Activated CD4-positive, alpha-beta T cell treated with anti-CD3 and anti-CD28 coated beads, Interleukin-2, amount 50 U/mL, for 48 hours (primary cell): ENCODE measurements around the gene UPF2.
"Not testable (repeated sequence)": the region's sequence is repeated elsewhere in the genome, so short reads cannot be mapped to it uniquely, and the experiment has no call there.

ENCODE experiments used
- DNase-seq, 2 experiments: peaks; one replicate each; pipeline ENCODE4 v3.0.0-alpha.2; 2020

Gene UPF2

DNA sequence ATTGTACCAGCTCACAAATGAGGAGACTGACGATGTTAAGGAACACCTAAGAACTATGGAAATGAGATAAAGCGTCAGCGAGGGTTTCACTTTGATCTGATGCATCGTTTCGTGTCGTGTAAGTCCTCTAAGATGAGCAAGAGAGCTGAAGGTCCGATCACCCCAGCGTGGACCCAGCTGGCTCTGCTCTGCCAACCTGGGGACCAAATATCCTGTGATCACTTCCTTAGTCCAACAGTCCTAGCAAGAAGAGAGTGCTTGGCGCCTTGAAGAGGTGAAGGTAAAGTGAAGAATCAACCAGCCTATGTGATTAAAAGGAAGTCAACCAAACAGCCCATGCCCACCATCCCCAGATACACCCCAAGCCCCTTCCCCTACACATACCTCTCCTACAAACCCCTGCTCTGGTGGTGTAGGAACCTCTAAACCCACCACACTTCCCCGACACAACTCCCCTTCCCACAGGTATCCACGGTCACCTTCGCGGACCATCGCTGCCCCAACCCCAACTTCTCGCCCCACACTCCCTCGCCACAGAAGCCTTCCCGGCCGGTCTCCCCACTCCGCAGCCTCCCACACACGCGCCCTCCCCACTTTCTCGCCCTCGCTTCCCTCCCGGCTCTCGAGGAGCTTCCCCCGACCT, 722 bp downstream of the UPF2 start:
- DNase-seq = peak; percentile 53 to 55

DNA sequence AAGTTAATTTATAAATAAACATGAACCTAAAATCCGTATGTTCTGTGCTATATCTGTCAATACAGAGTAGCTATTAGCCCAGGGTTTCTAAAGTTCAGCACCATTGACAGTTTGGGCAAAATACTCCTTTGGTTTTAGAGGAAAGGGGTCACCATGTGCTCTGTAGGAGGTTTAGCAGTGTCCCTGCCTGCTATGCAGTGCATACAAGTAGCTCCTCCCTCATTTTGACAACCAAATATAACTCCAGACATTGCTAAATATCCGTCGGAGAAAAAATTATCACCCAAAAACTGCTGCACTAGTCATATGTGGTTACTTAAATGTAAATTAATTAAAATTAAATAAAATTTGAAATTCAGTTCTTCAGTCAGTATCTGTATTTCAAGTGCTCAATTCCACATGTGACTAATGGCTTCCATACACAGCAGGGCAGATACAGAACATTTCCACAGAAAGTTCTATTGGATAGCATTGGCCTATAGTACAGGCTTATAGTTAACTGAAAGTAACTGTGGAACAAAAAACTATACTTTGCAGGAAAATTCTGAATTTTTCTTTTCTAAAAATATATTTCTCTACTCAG, 6.4 kb downstream of the UPF2 start:
- DNase-seq = no peak

DNA sequence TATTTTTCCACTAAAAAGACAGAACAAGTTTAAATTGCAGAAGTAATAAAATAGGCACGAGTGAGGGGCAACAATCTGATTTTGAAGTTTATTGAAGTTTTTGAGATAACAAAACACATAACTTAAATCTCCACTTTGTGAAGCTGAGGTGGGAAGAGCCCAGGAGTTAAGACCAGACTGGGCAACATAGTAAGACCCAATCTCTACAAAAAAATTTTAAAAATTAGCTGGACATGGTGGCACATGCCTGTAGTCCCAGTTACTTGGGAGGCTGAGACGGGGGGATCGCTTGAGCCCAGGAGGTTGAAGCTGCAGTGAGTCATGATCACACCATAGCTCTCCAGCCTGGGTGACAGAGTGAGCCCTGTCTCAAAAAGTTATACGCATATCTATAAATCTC, 11.2 kb downstream of the UPF2 start:
- no peak for DNase-seq

DNA sequence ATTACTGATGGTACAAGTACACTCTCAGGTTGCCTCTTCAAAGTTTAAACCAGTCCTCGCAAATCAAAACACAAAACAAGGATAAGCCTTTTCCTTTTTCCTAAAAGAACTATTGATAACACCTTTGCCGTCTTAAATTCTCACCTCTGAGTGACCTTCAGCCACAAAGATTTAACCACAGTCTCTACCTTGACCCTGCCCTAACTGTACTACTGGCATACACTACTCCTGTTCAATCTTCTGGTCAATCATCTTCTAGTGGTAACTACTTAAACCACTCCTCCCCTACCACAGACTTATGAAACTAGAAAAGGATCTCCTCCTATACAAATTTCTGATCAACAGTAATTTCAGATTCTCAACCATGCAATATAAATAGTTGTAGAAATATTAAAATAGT, 15.1 kb downstream of the UPF2 start:
- DNase-seq = no peak

DNA sequence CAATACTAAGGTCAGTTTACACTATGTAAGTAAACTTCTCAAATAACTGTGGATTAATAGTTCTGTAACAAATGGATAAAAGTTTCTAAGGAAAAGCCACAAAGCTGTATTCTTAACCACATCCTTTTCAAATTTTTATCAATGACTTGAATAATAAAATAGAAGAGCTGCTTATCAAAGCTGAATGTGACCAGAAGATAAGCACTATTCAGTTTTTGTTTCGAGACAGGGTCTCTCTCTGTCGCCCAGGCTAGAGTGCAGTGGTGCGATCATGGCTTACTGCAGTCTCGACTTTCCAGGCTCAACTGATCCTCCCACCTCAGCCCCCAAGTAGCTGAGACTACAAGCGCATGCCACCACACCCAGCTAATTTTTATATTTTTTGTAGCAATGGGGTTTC, 17.0 kb downstream of the UPF2 start:
- DNase-seq = no peak

DNA sequence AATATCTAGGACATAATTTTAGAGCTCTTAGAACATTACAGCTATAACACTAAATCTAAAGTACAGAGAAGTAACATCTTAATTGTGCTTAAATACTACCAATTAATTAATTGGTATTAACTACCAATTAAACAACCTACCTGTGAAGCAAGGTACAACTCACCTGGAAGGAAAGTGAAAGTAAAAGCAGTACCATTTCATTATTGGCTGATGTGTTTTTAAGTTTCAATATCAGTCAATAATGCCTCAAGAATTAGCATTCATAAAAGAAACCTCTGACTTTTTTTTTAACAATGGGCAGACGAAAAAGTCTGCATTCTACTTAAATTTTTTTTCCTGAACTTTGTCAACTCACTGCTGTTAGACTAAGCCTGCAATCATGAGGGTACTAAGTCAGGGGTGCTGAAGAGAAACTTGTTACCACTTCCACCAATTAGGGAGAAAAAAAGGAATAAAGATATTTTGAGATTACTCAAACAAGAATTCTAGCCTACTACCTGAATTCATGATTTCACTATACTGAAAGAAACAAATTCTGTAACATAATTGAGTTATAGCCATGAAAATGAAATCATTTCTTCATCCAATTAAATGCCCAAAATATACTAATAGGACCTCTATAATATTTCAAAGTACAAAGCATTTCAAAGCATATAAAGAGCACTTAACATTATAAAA, 19.9 kb downstream of the UPF2 start:
- DNase-seq = no peak

DNA sequence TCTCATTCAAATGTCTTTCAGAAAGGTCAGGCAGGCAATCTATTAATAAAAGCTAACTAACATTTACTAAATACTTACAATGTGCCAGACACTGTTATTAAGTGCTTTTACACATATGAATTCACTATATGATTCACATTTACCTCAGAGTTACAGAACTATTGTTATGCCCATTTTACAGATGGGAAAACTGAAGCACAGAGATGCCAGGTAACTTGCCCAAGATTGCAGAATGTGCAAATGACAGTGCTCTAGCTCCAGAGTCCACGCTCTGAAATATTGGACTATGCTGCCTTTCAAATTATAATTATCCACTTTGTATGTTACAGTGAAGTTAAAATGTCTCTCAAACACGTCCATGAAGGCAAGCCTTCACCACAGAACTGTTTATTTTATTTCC, 22.0 kb downstream of the UPF2 start:
- DNase-seq = no peak

DNA sequence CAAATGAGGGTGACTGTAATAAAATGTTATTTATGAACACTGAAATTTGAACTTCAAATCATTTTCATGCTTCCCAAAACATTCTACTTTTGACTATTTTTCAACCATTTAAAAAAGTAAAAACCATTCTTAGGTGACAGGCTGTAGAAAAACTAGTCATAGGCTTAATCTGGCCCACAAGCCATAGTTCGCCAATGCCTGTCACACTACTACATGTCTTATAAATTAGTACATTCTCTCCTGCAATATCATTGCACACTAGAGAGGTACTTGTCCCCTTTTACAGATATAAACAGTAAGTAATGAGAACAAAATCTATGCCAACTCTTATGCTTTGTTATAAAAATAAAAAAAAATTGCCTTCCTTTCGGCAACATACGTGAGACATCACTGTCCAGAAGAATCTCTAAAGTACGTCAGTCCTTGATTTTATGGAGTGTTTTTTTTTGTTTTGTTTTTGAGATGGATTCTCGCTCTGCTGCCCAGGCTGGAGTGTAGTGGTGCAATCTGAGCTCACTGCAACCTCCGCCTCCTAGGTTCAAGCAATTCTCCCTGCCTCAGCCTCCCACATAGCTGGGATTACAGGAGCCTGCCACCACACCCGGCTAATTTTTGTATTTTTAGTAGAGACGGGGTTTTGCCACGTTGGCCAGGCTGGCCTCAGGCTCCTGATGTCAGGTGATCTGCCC, 23.2 kb downstream of the UPF2 start:
- DNase-seq = no peak

DNA sequence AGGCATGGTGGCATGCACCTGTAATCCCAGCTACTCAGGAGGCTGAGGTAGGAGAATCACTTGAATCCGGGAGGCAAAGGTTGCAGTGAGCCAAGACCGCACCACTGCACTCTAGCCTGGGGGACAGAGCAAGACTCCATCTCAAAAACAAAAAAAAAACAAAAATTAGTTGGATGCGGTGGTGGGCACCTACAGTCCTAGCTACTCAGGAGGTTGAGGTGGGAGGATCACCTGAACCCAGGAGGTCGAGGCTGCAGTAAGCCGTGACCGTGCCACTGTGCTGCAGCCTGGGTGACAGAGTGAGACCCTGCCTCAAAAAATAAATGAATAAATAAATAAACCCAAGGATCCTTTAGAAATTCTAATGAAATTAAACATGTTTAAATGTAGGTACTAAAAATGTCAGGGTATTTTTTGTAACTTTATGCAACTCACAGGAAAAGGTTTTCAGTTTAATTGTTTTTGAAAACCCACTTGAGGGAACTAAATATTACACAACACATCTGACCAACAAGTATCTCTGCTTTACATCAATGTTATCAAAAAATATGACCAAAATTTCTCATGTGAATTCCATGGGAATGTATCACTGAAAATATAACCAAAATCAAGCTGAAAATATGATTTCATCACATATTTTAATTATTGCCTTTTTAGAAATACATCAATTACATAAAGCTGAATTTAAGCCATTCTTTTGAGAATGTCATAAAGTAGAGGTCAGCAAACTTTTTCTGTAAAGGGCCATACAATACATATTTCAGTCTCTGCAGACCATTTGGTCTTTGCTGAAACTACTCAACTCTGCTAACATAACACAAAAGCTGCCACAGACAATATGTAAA, 23.9 kb downstream of the UPF2 start:
- no peak for DNase-seq

DNA sequence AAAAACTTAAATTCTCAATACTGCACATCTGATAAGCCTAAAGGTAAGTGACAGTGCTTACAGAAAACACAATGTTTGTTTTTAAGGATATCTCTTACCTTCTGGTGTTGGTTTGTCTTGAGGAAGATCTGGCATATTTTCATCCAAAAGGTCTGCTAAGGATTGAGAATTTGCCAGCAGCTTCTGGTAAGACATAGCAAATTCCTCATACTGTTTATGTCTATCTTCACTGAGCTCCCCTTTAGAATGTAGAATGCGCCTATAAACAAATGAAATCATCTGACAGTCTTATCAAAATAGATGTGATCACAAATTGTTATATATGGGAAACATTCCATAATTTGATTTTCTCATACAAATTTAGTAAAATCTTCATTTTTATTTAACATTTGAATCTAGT, 28.7 kb downstream of the UPF2 start:
- no peak for DNase-seq

DNA sequence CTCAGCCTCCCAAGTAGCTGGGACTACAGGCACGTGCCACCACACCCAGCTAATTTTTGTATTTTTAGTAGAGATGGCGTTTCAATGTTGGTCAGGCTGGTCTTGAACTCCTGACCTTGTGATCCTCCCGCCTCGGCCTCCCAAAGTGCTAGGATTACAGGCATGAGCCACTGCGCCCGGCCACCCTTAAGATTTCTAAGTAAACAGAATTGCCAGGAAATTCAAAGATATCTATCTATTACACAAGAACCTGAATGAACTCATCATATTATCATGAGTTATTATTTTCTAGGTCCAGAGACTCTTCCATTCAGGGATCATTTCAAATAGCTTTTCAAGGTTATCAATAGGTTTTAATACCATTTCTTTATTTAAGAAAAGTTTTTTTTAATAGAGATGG, 29.2 kb downstream of the UPF2 start:
- not testable (repeated sequence) for DNase-seq

DNA sequence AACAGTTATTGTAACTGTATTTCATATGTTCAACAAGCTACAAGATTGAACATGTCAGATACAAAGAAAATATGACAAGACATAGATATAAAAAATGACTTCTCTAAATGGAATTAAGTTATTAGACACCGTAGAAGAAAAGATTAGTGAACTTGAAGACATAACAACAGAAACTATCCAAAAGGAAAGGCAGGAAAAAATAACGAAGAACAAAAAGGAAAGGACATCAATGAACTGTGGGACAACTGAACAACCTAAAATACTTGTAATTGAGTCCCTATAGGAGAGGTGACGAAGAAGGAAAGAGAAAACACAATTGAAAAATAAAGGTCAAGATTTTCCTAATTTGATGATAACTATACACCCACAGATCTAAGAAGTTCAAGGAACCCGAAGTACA, 32.3 kb downstream of the UPF2 start:
- DNase-seq = no peak

DNA sequence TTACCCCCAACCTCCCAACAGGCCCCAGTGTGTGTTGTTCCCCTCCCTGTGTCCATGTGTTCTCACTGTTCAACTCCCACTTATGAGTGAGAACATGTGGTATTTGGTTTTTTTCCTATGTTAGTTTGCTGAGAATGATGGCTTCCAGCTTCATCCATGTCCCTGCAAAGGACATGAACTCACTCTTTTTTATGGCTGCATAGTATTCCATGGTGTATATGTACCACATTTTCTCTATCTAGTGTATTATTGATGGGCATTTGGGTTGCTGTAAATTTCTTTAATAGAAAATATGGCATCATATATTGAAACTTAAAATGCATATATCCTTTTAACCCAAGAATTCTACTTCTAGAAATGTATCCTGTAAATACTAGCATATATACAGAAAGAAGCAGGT, 33.8 kb downstream of the UPF2 start:
- DNase-seq = not testable (repeated sequence)

DNA sequence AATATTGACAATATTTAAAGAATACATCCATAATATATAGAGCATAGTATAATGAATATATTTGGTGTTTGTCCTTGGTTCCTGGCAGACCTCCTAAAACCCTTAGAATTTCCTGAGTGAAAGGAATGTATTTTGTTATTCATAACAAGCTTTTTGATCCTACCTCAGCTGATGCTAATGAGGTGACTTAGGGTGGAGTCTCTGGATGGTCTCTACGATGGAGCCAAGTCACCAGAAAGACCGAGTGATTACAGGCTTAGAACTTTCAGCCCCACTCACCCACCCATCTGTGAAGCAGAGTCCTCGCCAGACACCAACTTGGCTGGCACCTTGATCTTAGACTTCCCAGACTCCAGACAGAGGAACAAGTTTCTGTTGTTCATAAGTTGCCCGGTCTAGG, 35.9 kb downstream of the UPF2 start:
- no peak for DNase-seq

DNA sequence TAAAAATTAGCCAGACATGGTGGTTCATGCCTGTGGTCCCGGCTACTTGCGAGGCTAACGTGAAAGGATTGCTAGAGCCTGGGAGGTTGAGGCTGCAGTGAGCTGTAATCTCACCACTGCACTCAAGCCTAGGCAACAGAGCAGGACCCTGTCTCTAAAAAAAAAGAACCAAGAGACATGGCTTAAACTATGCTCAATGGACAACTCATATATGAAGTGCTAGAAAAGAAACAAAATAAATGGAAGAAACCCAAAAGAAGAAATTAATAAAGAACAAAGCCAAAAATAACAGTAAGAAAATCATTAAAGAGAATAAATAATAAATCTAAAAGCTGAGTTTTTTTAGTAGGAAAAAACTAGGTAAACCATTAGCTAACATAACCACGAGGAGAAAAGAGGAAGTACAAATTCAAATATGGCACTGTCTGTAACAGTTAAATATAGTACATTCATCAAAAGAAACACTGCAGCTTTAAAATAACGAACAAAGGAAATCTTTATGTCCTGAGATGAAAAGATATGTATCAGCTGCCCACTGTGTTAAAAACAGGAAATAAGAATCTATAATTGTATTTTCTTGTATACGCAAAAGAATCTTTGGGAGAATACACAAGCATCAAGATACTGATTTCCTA, 48.7 kb downstream of the UPF2 start:
- no peak for DNase-seq

DNA sequence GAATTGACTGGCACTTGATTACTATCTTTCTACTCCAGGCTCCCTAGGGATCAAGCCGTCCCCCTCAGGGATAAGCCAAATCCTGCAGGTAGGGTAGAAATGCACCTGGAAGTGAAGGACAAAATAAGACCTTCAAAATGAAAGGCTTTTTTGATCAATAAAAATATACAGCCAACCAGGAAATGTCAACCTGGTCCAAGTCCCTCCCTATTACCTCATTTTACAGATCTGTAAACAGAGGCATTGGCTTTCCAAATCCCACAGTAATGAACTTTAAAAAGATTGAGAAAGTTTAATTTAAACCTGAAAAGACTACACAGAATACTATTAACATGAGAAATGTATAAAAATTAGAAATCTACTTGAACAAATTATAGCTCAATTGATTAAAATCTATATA, 53.7 kb downstream of the UPF2 start:
- DNase-seq = no peak

DNA sequence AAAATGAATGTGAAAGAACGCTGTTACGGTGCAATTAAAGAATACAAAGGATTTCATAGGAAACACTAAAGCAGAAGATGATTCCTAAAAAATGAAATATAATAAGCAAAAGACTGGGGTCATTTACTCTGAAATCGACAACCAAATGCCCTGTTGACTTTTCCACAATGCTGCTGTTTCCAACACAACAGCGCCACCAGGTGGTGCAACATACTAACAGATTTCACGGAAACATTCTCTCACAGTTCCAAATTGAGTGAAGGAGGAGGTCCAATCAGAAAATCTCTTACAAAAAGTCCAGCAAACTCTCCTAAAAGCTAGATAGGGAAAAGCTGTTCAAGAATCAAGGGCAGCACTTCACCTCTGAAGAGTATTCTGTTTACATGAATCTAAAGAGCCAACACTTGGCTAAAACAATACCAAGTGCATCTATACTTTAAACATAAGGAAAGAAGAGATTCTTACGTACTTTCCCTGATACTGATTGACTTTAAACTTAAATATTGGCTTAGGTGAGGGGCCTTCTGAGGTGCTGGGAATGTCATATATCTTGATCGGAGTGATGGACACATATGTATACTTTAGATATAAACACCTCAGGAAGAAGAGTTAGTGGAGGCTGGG, 55.9 kb downstream of the UPF2 start:
- peak; percentile 80 to 82 for DNase-seq

DNA sequence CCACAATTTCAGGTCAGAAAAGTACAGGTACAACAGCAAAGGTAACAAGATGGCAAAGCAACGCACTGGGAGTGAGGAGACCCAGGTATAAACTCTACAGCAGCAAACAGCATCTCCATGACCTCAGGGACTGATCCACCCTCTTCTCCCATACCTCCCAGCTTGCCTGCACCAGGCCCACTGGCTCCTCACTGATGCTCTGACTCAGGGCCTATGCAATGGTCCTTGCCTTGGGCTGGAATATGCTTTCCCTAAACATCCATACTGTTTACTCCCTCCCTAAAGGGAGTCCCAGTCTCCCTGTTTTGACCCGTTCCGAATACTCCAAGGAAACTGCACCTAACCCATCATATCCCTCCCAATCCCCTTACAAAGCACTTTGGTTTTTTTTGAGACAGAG, 60.4 kb downstream of the UPF2 start:
- no peak for DNase-seq

DNA sequence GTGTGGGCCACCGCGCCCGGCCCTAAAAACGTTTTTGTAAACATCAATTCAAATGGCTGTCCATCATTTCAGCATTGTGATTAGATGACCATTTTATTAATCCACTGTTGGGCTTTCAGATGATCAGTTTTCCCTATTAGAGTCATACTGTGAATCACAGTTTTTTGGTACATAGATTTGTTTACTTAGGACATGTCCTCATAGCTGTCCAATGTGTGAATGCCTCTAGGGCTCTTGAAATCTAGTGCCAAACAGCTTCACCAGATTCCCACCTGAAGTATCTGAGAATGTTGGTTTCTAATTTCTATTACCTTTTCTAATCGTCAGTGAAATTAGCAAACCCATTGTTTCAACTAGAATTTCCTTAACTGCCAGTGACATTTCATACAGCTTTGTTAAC, 66.8 kb downstream of the UPF2 start:
- no peak for DNase-seq

DNA sequence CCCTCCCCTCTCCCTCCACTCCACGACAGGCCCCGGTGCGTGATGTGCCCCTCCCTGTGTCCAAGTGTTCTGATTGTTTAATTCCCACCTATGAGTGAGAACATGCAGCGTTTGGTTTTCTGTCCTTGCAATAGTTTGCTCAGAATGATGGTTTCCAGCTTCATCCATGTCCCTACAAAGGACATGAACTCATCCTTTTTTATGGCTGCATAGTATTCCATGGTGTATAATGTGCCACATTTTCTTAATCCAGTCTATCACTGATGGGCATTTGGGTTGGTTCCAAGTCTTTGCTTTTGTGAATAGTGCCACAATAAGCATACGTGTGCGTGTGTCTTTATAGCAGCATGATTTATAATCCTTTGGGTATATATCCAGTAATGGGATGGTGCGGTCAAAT, 70.1 kb downstream of the UPF2 start:
- not testable (repeated sequence) for DNase-seq

DNA sequence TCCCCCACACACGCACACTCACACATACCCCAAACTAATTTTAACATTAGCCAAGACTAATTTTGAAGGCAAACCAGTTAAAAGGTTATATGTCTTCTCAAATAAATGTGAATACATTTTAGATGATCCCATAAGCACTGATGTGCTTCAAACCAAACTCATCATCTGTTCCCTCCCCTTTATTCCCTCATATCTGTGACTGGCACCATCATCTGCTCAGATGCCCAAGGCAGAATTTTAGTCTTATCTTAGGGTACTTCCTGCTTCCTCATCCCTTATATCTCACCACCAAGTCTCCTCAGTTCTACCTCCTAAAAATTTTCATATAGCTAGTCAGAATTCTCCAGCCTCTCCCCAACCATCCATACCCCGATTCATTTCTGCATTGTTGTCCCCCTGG, 80.4 kb downstream of the UPF2 start:
- no peak for DNase-seq

DNA sequence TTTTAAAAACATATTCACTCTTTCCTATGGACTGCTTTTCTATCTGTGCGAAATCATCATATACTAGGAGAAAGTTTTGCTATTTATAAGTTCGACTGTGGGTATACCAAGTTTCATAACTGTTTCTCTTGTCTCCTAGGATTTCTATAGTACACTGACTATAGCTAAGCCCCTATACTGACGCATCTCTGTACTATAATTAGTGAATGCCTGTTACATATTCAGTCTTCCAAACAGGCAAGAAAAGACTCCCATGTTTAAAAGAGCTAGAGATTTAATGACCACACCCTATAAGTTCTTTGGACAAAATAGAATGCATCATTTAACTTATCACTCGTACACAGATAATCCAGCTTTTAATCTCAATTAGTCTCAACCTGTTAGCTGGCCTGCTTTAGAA, 80.8 kb downstream of the UPF2 start:
- no peak for DNase-seq
